OCI-LY7 (cell line): ENCODE results near the gene BTRC.

Experiments used
- EZH2phosphoT487 ChIP-seq: fragments of 200-600 bp; sonication (generic); IDR thresholded peaks from 2 replicates; pipeline ENCODE4 v1.6.1; 2018; ENCODE audit warnings: low read depth, borderline replicate concordance, mild to moderate bottlenecking, mixed run types, antibody characterized with exemption, low read length, moderate library complexity, mixed read lengths
- TF ChIP-seq, protein P1 (sequence below): fragments of 200-600 bp; sonication (generic); conservative IDR thresholded peaks from 2 replicates; pipeline ENCODE4 v1.5.1; 2014; ENCODE audit warnings: mild to moderate bottlenecking, antibody characterized with exemption, low read length, moderate library complexity, mixed read lengths

GRCh38 chr10:101329341-101330032, 24.5 kb upstream of the BTRC start:
- TF ChIP-seq, protein P1, sequence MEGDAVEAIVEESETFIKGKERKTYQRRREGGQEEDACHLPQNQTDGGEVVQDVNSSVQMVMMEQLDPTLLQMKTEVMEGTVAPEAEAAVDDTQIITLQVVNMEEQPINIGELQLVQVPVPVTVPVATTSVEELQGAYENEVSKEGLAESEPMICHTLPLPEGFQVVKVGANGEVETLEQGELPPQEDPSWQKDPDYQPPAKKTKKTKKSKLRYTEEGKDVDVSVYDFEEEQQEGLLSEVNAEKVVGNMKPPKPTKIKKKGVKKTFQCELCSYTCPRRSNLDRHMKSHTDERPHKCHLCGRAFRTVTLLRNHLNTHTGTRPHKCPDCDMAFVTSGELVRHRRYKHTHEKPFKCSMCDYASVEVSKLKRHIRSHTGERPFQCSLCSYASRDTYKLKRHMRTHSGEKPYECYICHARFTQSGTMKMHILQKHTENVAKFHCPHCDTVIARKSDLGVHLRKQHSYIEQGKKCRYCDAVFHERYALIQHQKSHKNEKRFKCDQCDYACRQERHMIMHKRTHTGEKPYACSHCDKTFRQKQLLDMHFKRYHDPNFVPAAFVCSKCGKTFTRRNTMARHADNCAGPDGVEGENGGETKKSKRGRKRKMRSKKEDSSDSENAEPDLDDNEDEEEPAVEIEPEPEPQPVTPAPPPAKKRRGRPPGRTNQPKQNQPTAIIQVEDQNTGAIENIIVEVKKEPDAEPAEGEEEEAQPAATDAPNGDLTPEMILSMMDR, result no peak
- no peak for TF ChIP-seq EZH2phosphoT487
